GM20431 (cell line): Measurements from ENCODE around the gene ZNF774.

Experiments used
- in situ Hi-C: fragments of 300-500 bp; cut with MseI, MboI; formaldehyde crosslinking; loops from one replicate; pipeline ENCODE4 v1.15.0; 2020; ENCODE audit warnings: low sequenced_read_pairs; ENCODE audit not compliant: unreplicated experiment

The ZNF774 gene

DNA sequence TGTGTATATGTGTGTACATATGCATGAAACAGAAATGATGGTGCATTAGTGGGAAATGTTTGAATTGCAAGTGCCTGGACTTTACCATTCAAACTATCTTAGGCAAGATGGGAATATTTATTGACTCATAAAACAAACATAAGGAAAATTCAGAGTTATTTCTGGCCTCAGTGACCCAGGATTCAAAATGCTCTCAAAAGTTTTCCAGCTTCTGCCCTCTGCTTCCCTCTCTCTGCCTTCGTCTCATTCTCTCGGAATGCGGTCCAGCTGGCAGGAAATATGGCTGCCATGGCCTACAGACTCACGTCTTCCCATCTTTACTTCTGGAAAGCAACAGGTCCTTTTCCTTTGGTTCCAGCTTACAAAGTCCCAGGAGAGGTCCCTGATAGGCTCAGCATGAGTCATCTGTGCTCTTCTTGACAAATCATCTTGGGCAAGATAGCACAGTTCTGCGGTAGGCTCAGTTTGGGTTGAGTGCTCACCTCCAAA, 8.7 kb upstream of the ZNF774 start:
- in situ Hi-C loops, result loop anchor here (25.0 kb wide), 2 partner anchors 269 to 544 kb away; partner anchors contain the start of gene FES

DNA sequence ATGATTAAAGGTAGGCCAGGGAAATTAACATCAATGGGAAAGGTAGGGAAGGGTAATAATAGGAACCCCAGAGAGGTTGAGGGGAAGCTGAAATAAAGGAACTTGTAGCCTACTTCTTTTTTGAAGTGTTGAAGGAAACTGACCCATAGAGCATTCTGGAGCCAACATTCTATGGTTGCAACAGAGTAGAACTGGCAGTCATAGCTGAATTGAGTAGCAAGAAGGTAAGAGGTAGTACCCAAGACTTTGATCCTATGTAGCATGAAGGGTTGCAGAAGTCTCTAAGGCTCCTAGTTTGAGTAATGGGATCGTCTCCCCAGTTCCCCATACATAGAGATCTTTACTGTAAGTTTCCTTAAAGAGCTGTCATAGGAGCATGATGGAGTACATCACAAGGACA, 7.4 kb upstream of the ZNF774 start:
- in situ Hi-C loops, result loop anchor here (25.0 kb wide), 2 partner anchors 268 to 543 kb away; partner anchors contain the start of gene FES

DNA sequence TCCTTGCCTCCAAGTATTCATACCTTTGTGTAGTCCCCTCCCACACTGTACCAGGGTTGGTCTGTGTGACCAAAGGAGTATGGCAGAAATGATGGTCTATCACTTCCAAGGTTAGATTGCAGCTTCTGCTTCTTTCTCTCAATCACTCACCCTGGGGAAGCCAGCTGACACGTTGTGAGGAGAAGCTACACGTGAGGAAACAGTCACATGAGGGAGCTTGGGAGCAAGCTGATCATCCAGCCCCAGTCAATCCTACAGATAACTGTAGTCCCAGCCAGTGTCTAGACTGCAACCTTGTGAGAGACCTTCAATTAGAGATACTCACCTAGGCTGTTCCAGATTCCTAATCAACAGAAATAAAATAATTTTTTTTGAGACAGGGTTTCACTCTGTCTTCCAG, 6.2 kb upstream of the ZNF774 start:
- in situ Hi-C loops, result loop anchor here (25.0 kb wide), 2 partner anchors 266 to 541 kb away; partner anchors contain the start of gene FES

DNA sequence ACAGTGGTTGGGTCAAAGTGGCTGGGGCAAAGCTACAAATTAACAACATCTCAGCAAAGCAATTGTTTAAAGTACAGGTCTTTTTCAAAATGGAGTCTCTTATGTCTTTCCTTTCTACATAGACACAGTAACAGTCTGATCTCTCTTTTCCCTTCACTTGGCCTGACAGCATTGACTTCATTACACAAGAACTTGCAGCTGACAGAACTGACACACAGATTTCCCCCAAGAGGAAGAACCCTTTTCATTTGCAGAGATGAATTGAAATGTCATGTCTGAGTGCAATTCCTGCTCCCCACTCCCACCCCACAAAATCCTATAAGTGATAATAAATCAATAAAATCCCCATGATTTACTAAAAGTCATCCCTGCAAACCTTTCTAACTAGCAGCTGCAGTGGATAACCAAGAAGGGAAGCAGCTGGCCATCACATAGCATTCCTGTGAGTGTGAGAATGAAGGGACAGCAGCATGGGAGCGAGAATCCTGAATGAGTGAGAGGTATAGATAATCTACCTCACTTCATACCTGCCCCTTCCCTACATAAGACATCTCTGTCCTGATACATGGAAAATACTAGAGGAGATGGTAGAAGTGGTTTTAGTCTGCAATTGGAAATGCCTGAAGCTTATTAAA, 4.5 kb upstream of the ZNF774 start:
- in situ Hi-C loops, result loop anchor here (25.0 kb wide), 2 partner anchors 265 to 540 kb away; partner anchors contain the start of gene FES

DNA sequence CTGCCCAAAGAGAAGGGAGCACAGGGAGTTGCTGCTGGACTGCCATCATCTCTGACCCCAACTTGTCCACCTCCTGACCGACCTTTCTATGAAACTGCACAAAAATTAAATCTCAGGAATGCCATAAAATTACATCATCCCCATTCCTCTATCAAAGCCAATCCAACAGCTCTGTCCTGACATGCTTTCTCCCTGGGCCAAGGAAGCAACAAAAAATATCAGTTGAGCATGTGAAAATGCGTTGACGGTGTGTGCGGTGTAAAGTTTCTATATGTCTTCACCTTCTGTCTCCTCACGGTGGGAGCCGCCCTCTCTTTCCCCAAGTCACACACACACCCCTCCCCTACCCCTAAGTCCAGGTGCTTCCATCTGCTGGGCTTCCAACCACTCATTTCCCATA, 3.6 kb upstream of the ZNF774 start:
- in situ Hi-C loops, result loop anchor here (25.0 kb wide), 2 partner anchors 264 to 539 kb away; partner anchors contain the start of gene FES

DNA sequence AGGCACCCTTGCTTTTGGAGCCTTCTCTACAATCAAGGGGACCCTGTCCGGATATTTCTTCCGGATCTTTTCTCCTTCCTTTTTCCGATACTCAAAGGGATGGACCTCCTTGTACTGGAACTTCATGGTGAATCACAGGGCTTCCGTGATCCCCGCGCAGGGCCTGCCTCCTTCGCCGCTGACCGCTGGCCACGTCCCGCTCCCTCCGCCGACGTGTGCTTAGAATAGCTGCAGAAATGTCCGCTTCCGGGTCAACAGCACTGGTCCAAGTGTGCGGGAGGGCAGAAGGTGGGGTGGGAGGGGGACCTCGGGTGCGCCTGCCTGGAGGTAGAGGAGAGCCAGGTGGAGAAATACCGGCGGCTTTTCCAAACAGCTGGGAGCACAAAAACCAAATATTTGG, 3.0 kb upstream of the ZNF774 start:
- in situ Hi-C loops, result loop anchor here (25.0 kb wide), 2 partner anchors 263 to 538 kb away; partner anchors contain the start of gene FES

DNA sequence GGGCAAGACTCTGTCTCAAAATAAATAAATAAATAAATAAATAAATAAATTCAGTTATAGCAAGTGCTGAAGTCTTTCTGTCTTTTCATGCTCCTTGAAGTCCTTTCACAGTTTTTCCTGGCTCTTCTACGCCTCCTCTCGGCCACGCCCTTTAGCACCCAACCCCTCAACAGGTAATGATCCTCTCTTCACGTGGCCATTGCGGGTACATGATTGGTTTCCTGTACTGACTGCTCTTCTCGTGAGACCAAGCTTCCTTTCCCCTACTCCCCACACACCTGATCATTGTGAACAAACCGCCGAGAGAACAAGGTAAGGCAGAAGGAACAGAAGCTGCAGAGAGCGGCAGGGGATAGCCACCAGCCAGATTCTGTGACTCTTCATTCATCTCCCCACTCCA, 2.3 kb upstream of the ZNF774 start:
- in situ Hi-C loops, result loop anchor here (25.0 kb wide), 2 partner anchors 262 to 537 kb away; partner anchors contain the start of gene FES

DNA sequence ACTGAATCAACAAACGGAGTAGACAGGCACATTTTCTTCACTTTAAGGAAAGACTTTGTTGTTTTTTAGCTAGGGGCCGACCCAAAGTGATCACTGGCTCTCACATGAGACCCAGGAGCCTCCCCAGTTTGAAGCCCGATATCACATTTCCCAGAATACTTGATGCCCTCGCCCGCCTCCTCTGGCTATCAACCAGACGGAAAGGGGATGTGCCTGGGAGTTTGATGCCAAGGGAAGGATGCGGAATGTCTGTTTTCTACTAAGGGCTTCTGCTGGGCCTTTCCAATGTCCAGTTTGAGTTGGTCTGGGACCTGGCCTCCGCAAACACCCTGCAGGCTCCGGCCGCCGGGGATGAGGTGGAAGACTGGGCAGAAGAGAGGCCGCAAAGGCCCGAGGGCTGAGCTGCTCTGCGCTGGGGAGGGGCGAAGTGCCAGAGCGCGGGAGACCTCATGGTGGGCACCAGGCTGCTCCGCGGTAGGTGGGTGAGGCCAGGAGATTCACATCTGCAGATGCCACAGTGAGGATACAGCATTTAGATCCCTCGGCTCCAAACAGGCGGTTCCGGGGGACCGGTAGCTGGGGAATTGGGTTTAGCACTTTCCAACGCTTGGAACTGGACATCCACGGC, 491 bp upstream of the ZNF774 start:
- in situ Hi-C loops, result no loop called here

DNA sequence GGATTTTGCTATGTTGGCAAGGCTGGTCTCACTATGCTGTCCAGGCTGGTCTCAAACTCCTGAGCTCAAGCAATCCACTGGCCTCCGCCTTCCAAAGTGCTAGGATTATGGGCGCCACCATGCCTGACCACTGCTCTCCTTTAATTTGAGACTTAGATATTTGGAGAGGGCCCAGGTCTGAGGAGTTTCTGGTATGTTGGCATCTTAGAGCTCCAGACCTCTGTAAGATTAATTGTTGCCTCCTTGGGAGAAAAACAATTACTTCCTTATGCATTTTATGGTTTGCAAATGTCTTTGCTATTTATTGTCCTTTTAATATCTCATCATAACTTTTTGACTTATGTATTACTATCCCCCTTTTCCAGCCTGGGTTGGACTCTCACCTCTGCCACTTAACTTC, 2.9 kb downstream of the ZNF774 start:
- in situ Hi-C loops, result no loop called here

DNA sequence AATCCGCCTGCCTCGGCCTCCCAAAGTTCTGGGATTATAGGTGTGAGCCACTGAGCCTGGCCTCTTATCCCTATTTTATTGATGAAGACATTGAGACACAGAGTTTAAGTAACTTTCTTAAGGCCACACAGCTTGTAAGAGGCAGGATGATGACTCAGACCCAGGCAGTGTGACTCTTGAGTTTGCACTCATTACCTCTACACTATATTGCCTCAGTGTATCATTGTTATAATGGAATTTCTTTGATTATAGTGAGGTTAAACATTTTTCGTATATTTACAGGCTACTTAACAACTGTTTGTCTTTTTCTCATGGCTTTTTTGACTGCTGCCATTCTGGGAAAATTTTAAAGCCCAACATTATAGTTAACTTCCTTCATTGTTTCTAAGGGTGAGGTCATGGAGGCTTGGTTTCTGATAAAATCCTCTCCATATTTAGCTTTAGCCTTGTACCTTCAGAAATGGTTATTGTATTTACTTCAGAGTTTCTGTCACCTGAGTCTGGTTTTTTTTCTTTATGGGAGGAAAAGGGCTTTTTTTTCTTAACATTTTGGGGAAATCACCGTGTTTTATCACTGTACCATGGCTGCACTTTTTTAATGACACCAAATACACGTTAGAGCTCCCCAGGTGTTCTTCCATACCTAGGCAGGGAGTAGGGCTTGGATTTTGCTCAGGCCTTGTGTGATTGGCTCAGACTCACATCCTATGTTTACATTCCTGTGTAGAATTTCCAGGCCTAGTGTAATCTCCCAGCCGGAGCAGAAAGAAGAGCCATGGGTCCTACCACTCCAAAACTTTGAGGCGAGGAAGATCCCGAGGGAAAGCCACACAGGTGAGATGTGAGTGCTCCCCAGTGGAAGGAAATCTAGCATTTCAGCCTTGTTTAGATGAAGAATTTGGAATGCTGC, 6.3 kb downstream of the ZNF774 start:
- in situ Hi-C loops, result no loop called here

DNA sequence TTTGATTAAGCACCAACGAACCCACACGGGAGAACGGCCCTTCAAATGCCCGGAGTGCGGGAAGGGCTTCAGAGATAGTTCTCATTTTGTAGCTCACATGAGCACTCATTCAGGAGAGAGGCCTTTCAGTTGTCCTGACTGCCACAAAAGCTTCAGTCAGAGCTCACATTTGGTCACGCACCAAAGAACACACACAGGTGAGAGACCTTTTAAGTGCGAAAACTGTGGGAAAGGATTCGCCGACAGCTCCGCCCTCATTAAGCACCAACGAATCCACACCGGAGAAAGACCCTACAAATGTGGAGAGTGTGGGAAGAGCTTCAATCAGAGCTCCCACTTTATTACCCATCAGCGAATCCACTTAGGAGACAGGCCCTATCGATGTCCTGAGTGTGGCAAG, 8.7 kb downstream of the ZNF774 start:
- in situ Hi-C loops, result no loop called here

DNA sequence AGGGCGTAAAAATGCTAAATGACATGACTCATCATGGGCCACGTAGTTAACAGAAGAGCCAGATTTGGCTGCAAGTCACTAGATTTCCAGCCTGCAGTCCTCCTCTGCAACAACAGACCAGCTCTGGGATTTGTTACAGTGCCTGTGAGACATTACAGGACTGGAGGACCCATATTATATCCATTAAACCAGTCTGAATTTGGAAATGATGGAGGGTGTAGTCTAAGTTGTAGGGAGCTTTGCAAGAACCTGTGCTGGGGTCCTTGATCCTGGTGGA, 10.8 kb downstream of the ZNF774 start:
- in situ Hi-C loops, result no loop called here

DNA sequence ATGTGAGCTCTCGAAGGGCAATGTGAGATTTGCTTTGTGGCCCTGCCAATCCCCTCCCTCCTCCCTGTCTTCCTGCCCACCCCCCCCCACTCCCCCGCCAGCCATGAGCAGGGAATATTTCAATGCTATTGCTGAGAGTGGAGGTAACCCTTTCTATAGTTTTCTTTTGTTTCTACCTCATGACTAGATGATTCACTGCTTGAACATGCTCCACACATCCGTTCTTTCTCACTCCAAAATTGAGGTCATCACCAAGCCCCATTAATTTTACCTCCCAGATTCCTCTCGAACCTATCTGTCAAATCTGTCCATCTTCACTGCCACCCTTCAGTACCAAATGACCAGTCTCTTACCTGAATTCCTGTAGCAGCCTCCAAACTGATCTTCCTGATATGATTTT, 12.2 kb downstream of the ZNF774 start:
- in situ Hi-C loops, result no loop called here

DNA sequence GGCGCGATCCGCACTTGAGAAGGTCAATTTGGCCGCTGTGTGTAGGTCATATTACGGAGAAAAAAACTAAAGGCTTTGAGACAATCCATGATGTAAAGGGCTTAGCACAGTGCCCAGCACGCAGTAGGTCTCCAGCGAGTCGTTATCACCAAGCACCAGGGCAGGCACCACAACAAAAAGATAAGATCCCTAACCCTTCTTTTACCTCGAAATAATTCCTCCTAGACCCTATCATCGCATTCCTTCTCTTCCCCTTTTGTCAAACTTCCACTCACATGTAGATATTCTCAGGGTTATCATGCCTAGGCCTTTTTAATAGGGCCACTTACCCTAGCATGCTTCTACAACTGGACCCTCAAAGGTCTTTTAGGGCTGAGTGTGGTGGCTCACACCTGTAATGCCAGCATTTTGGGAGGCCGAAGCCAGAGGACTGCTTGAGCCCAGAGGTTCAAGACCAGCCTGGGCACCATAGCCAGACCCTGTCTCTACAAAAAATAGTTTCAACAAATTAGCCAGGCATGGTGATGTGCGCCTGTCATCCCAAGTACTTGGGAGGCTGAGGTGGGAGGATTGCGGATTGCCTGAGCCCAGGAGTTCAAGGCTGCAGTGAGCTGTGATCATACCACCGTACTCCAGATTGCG, 13.5 kb downstream of the ZNF774 start:
- in situ Hi-C loops, result no loop called here

DNA sequence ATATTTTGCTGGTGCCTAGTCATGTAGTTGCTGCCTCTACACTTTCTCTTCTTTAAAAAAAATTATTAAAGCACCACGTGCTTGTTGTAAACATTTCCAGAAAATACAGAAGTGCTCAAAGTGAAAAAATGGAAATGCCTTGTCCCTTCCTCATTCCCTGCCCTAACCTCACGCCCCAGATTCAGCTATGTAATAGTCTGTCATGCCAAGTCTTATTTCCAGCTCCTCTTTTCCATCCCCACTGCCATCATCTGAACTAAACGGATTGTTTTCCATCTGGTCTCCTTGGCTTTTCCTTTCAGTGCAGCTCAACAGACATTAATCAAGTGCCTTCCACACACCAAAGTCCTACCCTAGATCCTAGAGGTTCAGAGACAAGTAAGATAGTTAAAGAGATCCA, 15.5 kb downstream of the ZNF774 start:
- in situ Hi-C loops, result no loop called here

DNA sequence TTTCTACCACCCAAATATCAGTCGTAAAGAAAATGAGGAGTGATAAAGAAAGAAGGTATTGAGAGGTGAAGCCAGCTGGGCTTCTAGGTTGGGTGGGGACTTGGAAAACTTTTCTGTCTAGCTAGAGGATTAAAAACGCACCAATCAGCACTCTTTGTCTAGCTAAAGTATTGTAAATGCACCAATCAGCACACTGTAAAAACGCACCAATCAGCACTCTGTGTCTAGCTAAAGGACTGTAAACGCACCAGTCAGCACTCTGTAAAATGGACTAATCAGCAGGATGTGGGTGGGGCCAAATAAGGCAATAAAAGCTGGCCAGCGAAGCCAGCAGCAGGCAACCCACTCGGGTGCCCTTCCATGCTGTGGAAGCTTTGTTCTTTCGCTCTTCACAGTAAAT, 23.0 kb downstream of the ZNF774 start:
- in situ Hi-C loops, result no loop called here

DNA sequence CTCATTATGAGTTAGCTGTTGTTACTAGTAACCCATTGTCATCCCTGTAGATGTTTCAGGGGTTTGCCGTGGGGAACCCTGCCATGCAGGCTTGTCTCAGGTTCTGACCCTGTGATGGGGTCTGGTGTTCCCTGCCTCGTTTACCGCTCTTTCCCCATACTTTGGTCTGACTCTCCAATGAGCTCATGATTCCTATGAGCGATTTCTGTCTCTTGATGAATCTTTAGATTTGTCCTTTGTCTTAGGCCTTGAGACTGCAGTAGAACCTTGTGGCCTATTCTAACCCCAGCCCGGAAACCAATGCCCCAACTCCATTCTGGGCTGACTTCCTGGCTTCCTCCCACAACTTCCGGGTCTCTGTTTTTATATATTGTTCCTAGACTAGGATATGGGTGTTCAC, 24.7 kb downstream of the ZNF774 start:
- in situ Hi-C loops, result no loop called here

DNA sequence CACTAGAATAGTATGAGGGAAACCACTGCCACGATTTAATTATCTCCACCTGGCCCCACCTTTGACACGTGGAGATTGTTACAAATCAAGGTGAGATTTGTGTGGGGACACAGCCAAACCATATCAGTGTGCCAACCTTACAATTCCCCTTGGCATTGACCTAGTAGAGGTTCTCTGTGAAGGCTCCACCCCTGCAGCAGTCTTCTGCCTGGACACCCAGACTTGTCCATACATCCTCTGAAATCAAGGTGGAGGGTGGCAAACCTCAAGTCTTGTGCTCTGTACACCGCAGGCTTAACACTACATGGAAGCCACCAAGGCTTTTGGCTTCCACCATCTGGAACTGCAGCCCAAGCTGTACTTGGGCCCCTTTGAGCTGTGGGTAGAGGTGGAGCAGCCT, 27.2 kb downstream of the ZNF774 start:
- in situ Hi-C loops, result no loop called here

DNA sequence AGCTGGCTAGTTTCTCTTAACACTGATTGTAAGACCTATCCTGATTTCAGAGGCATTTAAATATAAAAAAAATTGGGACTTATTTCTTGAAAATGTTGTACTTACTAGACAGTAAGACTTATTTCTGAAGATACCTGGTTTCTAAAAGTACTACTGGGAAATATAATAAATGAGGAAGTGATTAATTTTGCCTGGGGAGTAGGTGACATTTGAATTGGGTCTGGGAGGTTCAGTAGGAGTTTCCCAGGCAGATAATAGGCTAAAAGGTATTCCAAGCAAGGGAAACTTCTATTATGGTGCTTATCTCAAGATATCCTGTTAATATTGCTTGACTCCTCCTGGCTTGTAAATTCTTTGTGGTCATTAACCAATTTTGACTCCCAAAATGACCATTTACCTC, 29.4 kb downstream of the ZNF774 start:
- in situ Hi-C loops, result no loop called here

DNA sequence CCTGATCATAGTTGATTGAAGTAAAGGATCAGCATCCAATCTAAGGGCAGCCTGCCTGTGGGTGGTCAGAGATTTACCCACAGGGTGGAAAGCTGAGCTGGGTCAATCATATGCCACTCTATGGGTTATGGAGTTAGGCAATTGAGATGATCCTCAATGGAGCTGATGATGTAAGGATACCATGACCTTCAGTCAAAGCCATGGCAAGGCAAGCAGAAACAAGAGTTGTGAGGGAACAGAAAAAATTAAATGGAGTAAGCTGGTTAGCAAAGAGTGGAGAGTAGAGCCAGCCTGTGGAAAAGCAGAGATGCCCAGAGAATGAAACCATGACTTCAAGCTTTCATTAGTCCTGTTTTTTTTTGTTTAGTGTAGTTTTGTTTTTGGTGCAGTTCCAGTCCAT, 30.2 kb downstream of the ZNF774 start:
- in situ Hi-C loops, result no loop called here
